Cerebellar cortex (tissue), 1 donor: ENCODE data around the gene L1CAM.

Source experiments
- DNase-seq: peaks from one replicate; pipeline ENCODE4 v3.0.0-alpha.2; 2015; ENCODE audit warnings: low spot score

Gene L1CAM

DNA sequence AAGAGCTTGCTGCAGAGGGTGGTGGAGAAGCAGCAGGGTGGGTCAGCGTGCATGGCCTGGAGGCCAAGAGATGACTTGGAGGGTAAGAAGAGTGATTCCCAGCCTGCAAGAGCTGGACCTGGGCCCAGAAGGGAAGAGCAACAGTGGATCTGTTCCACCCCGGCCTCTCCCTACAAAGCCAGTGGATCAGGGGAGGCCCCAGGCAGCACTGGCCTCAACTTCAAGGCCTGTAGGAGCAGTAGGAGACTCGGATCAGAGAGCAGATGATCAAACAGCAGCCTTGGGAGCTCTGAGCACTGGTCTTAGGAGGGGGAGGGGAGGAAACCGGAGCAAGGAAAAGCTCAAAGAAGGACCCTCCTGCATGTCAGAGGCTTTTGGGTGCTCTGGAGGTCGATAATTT is 7.6 kb downstream of the L1CAM start:
- peak; percentile 54 for DNase-seq

- no peak for DNase-seq
Measured at GRCh38 chrX:153877571-153878261, 8.3 kb downstream of the L1CAM start.

- no peak for DNase-seq
Measured at GRCh38 chrX:153876112-153876491, 9.9 kb downstream of the L1CAM start.

GRCh38 chrX:153875391-153876111 is 10.4 kb downstream of the L1CAM start:
- DNase-seq = no peak

DNA sequence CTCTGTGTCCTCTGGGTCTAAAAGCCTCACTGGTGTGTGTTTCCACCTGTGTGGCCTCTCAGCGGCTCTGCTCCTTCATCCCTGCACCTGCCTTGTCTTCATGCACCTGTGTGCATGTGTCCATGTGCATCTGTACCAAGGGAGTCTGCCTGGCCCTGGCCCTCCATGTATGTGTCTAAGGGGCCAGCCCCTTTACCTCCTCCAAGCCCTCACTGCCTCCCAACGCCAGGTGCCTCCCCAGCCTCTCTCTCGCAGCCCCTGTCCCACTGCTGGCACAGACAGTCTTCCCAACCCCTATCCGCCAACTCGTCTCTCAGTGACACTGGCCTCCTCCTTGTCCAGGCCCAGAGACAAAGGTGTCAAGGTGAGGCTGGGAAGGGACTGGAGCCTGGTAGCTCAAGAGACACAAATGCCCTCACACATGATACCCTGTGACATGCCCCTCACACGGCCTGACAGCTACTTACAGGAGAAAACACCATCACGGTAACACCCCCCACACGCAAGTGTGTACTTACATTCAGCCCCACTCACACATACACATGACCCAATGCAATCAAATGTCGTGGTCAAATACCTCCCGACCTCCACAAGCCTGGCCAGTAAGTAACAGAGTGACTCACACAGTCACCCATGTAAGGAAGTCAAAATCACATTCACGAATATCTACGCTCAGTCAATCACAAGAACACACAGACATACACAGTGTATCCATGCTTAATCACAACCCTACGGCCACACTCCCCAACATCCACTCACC is 11.4 kb downstream of the L1CAM start:
- no peak for DNase-seq

GRCh38 chrX:153874085-153874365 is 11.9 kb downstream of the L1CAM start:
- no peak for DNase-seq

DNA sequence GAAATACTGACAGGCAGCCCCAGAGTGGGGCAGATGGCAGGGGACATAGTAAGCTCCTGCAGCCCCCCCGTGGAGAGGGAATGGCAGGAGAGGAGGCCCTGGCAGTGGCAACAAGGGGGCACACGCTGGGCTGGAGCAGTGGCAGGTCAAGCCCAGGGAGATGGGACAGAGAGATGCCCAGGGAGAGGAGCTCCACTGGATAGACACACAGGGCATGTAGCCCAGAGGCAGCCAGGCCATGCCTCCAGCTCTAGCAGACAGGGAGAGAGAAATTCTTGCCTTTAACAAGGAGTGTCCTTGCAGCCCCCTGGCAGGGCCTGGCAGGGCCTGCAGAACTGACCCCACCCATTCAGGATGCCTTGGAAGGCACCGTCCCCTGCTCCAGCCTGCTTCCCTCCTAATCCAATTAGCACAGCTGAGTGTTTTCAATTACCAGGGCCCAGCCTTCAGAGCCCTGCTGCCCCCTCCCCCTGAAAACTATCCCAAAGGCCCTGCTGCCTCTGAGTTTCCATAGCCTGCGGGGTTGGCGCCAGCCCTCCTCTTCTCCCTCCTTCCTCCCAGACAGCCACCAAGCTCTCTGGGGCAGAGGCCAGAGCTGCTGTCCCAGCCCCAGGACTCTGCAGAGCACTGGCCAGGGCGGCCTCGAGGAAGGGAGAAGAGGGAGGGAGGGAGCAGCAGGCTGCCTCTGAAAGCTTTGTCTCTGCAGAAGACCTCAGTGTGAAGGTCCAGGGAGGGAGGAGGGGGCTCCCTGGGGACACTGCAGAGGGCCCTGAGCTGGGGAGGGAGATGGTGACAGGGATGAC is 12.5 kb downstream of the L1CAM start:
- no peak for DNase-seq

DNA sequence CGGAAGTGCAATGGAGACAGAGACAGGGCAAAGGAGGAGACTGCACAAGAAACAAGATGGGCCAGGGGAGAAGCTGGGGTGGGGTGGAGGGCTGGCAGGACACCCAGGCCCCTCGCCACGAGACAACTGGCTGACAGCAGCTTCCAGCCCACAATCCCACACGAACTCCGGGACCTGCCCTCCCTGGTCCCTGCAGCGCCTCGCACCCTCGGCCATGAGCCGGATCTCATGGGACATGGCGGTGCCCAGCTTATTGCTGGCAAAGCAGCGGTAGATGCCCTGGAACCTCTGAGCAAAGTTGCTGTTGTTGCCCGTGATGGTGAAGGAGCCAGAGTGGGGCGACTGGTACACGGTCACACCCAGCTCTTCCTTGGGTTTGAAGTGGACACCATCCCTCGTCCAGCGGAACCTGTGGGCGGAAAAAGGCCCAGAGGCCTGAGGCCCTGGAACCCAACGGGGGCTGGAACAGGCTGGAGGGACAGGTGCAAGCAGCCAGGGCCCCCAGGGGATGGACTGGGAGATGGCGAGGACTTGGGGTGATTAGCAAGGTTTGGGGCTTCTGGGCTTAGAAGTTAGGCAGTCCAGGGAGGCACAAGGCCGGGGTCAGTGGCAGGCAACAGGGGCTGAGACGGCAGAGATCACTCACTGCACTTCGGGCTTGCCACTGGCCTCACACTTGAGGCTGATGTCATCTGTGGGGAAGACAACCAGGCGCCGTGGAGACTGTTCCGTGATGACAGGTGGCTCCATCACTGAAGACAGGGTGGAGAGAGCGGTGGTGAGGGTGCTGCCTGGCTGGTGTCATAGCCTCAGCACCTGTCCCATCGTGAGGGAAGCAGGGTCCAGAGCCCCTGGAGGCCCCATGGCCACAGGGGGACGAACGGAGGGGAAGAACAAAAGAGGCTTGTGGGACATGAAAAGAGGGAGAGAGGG is 13.8 kb downstream of the L1CAM start:
- DNase-seq = no peak

GRCh38 chrX:153871451-153871850 is 14.5 kb downstream of the L1CAM start:
- no peak for DNase-seq

DNA sequence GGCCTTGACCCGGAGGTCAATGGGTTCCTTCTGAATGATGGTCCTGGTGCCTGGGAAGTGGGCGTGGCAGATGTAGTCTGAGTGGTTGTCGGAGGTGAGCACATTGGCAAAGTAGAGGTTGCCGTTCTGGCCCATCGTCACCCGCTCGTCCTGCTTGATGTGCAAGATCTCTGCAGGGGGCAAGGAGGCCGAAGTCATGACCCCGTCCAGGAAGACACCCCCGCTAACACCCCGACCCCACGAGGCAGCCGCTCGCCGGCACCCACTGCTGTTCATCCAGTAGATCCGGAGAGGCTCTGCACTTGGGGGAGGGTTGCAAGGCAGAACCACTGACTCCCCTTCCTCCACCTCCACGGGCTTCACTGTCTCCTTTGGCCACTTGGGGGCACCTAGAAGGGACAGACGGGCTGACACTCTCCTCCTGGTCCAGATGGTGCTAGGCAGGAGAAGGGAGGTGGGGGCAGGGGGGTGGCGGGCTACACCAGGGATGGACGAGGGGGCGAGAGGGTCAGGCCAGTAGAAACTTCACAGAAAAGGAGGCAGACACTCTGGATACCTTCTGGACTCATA is 15.1 kb downstream of the L1CAM start:
- DNase-seq = no peak

GRCh38 chrX:153870288-153870690 is 15.7 kb downstream of the L1CAM start:
- DNase-seq = no peak

DNA sequence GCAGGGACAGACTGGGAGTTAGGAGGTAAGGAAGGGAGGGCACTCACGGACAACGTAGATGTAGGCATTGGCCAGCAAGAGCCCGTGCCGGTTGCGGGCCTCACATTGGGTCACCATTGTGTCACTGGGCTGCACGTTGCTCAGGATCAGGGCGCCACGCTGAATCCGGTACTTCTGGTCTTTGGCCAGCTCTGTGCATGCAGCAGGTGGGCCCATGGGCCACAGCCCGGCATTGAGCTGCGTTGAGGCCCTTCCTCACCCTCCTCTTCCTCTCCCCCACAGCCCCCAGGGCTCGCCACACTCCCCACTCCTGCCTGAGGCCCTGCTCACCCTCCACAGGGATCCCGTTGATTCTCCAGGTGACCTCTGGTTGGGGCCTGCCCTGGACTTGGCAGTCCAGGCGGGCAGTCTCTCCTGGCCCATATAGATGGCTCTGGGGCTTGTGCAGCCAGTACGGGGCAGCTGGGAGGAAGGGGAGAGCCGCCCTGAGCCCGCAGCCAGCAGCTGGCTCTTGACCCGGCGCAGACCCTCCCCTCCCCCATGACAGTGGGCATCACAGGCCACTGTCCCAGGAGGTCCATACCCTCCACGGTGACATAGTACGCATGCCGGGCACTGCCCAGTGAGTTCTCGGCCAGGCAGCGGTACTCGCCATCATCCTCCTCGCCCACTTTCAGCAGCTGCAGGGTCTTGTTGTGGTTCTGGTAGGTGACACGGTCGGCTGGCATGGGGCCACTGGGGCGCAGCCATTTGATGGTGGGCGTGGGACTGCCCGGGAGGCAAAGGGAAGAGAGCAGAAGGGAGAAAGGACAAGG is 16.3 kb downstream of the L1CAM start:
- DNase-seq = no peak

- DNase-seq = no peak
Measured at GRCh38 chrX:153868576-153869472, 17.1 kb downstream of the L1CAM start.

DNA sequence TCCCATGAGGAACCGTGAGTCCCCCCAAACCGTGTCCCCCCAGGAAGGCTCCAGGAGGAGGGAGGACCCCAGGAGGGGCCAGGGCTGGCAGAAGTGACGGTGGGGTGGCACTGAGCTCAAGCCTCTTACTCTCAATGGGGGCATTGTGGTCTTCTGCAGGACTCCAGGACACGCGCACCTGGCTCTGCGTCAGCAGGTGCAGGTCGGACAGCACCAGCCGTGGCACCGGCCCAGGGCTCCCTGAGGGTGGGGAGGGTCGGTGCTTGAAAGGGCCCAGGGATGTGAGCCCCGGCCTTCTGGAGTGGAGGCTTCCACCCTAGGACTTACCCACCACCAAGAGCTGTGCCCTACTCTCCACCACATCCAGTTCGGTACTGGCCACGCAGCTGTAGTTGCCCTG is 18.3 kb downstream of the L1CAM start:
- no peak for DNase-seq

DNA sequence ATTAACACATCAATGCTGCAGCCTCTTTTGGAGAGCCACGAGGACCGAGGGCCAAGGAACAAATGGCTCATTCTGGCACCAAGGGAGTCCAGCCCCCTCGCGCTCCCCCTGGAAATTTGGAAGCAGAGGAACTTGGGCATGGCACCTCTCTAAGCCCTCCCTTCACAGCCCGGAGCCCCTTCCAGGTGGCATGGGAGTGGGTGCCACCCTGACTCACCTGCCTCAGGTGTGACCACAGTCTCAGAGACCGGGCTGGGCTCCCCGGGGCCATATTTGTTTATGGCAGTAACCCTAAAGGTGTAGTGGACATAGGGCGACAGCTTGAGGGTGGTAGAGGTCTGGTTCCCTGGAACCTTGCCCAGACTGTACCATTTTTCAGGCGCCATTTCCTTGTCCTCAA is 18.8 kb downstream of the L1CAM start:
- no peak for DNase-seq

GRCh38 chrX:153866302-153867019 is 19.5 kb downstream of the L1CAM start:
- DNase-seq = peak; percentile 56

GRCh38 chrX:153865685-153866084 is 20.3 kb downstream of the L1CAM start:
- no peak for DNase-seq

DNA sequence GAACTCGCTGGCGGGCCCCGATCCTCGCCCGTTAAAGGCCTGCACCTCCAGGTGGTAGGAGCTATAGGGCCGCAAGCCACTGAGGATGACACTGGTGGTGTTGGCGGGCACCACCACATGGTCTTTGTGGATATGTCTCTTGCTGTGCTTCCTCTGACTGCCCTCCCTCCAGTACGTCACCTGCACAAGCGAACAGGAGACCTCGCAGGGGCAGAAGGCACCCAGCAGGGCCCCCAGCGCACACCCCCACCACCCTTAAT is 20.7 kb downstream of the L1CAM start:
- DNase-seq = no peak
